Transverse colon (tissue), 4 donors: ENCODE data around the gene LTN1. TPM values are rescaled to one million over a fixed set of nuclear protein-coding genes. Genes with fewer than 3 reads are reported as not detected.

ENCODE experiments used
- DNase-seq: peaks from one replicate; pipeline ENCODE4 v3.0.0-alpha.2; 2019
- H3K27ac ChIP-seq, 4 donors: fragments of 200-600 bp; sonication (generic); 2 replicates each; pipeline ENCODE4 v1.5.1; 2016 to 2018; ENCODE audit warnings: inconsistent platforms in 4 of 4
- H3K27me3 ChIP-seq: fragments of 200-600 bp; sonication (generic); 2 replicates; pipeline ENCODE4 v1.5.1; 2017; ENCODE audit warnings: inconsistent platforms
- H3K36me3 ChIP-seq, 4 donors: fragments of 200-600 bp; sonication (generic); 2 replicates each; pipeline ENCODE4 v1.5.1; 2017 to 2019; ENCODE audit warnings: inconsistent platforms in 4 of 4
- H3K4me1 ChIP-seq, 4 donors: fragments of 200-600 bp; sonication (generic); 2 replicates each; pipeline ENCODE4 v1.5.1; 2017 to 2020; ENCODE audit warnings: inconsistent platforms in 4 of 4
- H3K4me3 ChIP-seq, 4 donors: fragments of 200-600 bp; sonication (generic); 1 replicate in 1 of 4; 2 replicates in 3 of 4; pipeline versions ENCODE4 v1.5.1 to v1.6.1; 2017 to 2019; ENCODE audit warnings: inconsistent platforms in 4 of 4
- H3K9me3 ChIP-seq, 2 donors: fragments of 200-600 bp; sonication (generic); 2 replicates each; pipeline ENCODE4 v1.5.1; 2017 to 2019; ENCODE audit warnings: inconsistent platforms in 2 of 2
- EP300 ChIP-seq: sonication (generic); formaldehyde crosslinking; IDR thresholded peaks from one replicate; pipeline ENCODE4 v1.6.1; 2017; ENCODE audit warnings: antibody characterized with exemption, low read depth
- POLR2A ChIP-seq: fragments of 450-650 bp; IDR thresholded peaks from one replicate; pipeline ENCODE4 v1.6.1; 2016; ENCODE audit warnings: antibody characterized with exemption, mild to moderate bottlenecking, moderate library complexity
- POLR2AphosphoS5 ChIP-seq, 3 donors: sonication (generic); formaldehyde crosslinking; IDR thresholded peaks; one replicate each; pipeline ENCODE4 v1.6.1; 2016; ENCODE audit warnings: antibody characterized with exemption in 3 of 3
- WGBS, 2 donors: methylation state at CpG; one replicate each; pipeline ENCODE4 v1.1.5; 2018; ENCODE audit warnings: low coverage in 1 of 2; 5-methylcytosine and 5-hydroxymethylcytosine counted together
- in situ Hi-C, 4 donors: fragments of 200-750 bp; cut with MboI; loops; one replicate each; pipeline versions ENCODE4 v1.15.0 to v1.15.1; 2017; ENCODE audit warnings: low sequenced_read_pairs in 3 of 4, low pct_ligation_motif_present in 1 of 4, low pct_unique_long_range_greater_than_20kb in 1 of 4
- intact Hi-C: fragments of 100-400 bp; cut with DNase I; formaldehyde crosslinking; loops from one replicate; pipeline ENCODE4 v1.15.1; 2023; ENCODE audit warnings: low total_unique reads
- total RNA-seq, 4 donors: library from RNA; depleted of rRNA; stranded (reverse); fragments of >200 nt; gene quantifications; one replicate each; pipeline ENCODE4 v1.1.0, GENCODE V29; 2016
- TF ChIP-seq, protein P1 (sequence below), 5 experiments: fragments of 200-600 bp in 3 of 5; fragments of 450-650 bp in 2 of 5; sonication (generic) in 3 of 5; IDR thresholded peaks; 1 replicate in 2 of 5; 2 replicates in 3 of 5; pipeline ENCODE4 v1.5.1; 2016 to 2017; ENCODE audit warnings: antibody characterized with exemption in 5 of 5, inconsistent platforms in 3 of 5, mild to moderate bottlenecking in 2 of 5, moderate library complexity in 1 of 5

LTN1 gene
- total RNA-seq, 4 donors from 2014 or later = 13.9 to 36.5 (median 22.1) TPM

GRCh38 chr21:28986677-28987076, 6.0 kb downstream of the LTN1 start:
- H3K27me3 ChIP-seq = no peaks in the 10 kb centered on the region
- WGBS, 2 donors = 67 to 92% methylated on average over 2 to 4 of the region's 4 CpGs
- TF ChIP-seq POLR2A (no peak), EP300 (no peak), POLR2AphosphoS5 (IDR thresholded peaks at IDR 0.05) (no peak)
- H3K27ac ChIP-seq = no peak overlapping the region
- H3K36me3 ChIP-seq = peaks cover 0 to 42% (median 15%) of the 10 kb centered on the region in 4 donors
- DNase-seq = no peak
- no peak overlapping the region for H3K4me3 ChIP-seq
- intact Hi-C loops = no loop called here
- in situ Hi-C loops = no loop called here
- no peaks in the 10 kb centered on the region for H3K9me3 ChIP-seq
- H3K4me1 ChIP-seq = peaks cover 6 to 13% (median 8%) of the 10 kb centered on the region in 4 donors

DNA sequence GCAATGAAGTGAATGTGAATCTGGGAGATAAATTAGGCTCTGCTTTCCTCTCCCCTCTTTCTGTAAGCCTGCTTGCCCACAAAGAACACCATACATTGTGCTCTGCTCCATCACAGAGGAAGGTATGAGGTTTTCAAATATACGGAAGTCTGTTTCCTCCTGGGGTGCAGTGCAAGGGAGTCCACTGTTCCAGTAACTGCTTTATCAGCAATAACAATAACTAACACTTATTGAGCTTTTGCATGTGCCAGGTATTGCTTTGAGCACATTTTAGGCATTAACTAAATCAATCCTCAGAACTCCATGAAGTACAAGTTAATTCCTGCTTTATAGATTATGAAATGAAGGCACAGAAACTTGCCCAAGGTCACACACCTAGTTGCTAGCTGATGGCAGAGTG, 10.0 kb downstream of the LTN1 start:
- DNase-seq = no peak
- in situ Hi-C loops (no loop called here), intact Hi-C loops (no loop called here)
- no peak overlapping the region for H3K27ac ChIP-seq
- WGBS, 2 donors = 93% methylated on average over 1 of the region's 1 CpG; no CpG with 5 or more reads in 1 of the 2 donors
- no peaks in the 10 kb centered on the region for H3K9me3 ChIP-seq
- peaks cover 0 to 59% (median 24%) of the 10 kb centered on the region in 4 donors for H3K36me3 ChIP-seq
- no peak overlapping the region for H3K4me3 ChIP-seq
- H3K27me3 ChIP-seq = no peaks in the 10 kb centered on the region
- TF ChIP-seq, protein P1, sequence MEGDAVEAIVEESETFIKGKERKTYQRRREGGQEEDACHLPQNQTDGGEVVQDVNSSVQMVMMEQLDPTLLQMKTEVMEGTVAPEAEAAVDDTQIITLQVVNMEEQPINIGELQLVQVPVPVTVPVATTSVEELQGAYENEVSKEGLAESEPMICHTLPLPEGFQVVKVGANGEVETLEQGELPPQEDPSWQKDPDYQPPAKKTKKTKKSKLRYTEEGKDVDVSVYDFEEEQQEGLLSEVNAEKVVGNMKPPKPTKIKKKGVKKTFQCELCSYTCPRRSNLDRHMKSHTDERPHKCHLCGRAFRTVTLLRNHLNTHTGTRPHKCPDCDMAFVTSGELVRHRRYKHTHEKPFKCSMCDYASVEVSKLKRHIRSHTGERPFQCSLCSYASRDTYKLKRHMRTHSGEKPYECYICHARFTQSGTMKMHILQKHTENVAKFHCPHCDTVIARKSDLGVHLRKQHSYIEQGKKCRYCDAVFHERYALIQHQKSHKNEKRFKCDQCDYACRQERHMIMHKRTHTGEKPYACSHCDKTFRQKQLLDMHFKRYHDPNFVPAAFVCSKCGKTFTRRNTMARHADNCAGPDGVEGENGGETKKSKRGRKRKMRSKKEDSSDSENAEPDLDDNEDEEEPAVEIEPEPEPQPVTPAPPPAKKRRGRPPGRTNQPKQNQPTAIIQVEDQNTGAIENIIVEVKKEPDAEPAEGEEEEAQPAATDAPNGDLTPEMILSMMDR (IDR thresholded peaks at IDR 0.05) = no peak
- TF ChIP-seq POLR2AphosphoS5 (IDR thresholded peaks at IDR 0.05) = no peak
- no peak for TF ChIP-seq EP300
- TF ChIP-seq POLR2A = no peak
- H3K4me1 ChIP-seq = no peaks in the 10 kb centered on the region

- no peak overlapping the region for H3K4me3 ChIP-seq
- H3K27ac ChIP-seq = no peak overlapping the region
- in situ Hi-C loops (no loop called here), intact Hi-C loops (no loop called here)
- WGBS, 2 donors = 86 to 92% methylated on average over 1 of the region's 1 CpG
- H3K9me3 ChIP-seq = no peaks in the 10 kb centered on the region
- TF ChIP-seq, protein P1 (IDR thresholded peaks at IDR 0.05) = no peak
- no peak for TF ChIP-seq POLR2AphosphoS5 (IDR thresholded peaks at IDR 0.05)
- no peak for TF ChIP-seq EP300
- TF ChIP-seq POLR2A = no peak
- no peaks in the 10 kb centered on the region for H3K4me1 ChIP-seq
- no peak for DNase-seq
- H3K36me3 ChIP-seq = peaks cover 0 to 62% (median 21%) of the 10 kb centered on the region in 4 donors
- H3K27me3 ChIP-seq = no peaks in the 10 kb centered on the region
These were observed 13.6 kb downstream of the LTN1 start for GRCh38 chr21:28979092-28979491.

DNA sequence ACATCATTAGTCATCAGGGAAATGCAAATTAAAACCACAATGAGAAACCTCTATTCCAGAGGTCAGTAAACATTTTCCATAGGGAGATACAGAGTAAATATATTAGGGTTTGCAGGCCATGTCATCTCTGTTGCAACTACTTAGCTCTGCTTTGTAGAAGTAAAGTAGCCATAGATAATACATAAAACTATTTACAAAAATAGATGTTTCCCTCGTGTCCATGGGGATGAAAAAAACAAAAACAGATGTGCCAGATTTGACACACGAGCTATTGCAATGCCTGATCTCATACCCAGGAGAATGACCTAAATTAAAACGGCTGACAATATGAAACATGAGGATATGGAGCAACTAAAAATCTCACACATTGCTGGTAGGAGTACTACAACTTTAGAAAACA, 17.3 kb downstream of the LTN1 start:
- H3K4me1 ChIP-seq = no peaks in the 10 kb centered on the region
- intact Hi-C loops (no loop called here), in situ Hi-C loops (no loop called here)
- no peak overlapping the region for H3K4me3 ChIP-seq
- peaks cover 0 to 69% (median 21%) of the 10 kb centered on the region in 4 donors for H3K36me3 ChIP-seq
- H3K9me3 ChIP-seq = no peaks in the 10 kb centered on the region
- H3K27me3 ChIP-seq = no peaks in the 10 kb centered on the region
- DNase-seq = no peak
- no peak overlapping the region for H3K27ac ChIP-seq
- 55 to 60% methylated on average over 3 of the region's 3 CpGs for WGBS, 2 donors
- TF ChIP-seq POLR2A (no peak), EP300 (no peak), POLR2AphosphoS5 (IDR thresholded peaks at IDR 0.05) (no peak)
- TF ChIP-seq, protein P1 (IDR thresholded peaks at IDR 0.05) = no peak
